B cell (primary cell): Measurements from ENCODE around the gene YRDC. TPM values are rescaled to one million over a fixed set of nuclear protein-coding genes. Genes with fewer than 3 reads are reported as not detected.

ENCODE experiments used
- ATAC-seq: fragments of 200-7000 bp; cut with Tn5 transposase; one replicate; pipeline ENCODE4 v1.10.0; 2021; ENCODE audit warnings: low read depth, mild to moderate bottlenecking, moderate number of reproducible peaks, moderate library complexity
- CTCF ChIA-PET: fragments of 350-600 bp; sonication (Branson Sonifier 250); formaldehyde crosslinking; loops from one replicate; lab custom pipeline; 2021; ENCODE audit warnings: antibody characterized with exemption, inconsistent platforms; lab: Charles Lee
- POLR2A ChIA-PET: fragments of 350-600 bp; sonication (Branson Sonifier 250); formaldehyde crosslinking; loops from one replicate; lab custom pipeline; 2021; ENCODE audit warnings: antibody characterized with exemption; lab: Charles Lee
- DNase-seq: peaks from one replicate; pipeline ENCODE4 v3.0.0; 2013
- H2AFZ ChIP-seq: 2 replicates; pipeline ENCODE4 v1.6.1; 2012; ENCODE audit warnings: mild to moderate bottlenecking, low read depth, low read length; ENCODE audit not compliant: insufficient read depth, poor library complexity, severe bottlenecking
- H3K27ac ChIP-seq, 2 donors: 1 replicate in 1 of 2; 2 replicates in 1 of 2; pipeline ENCODE4 v1.5.1; 2012 to 2013; ENCODE audit warnings: low read length in 2 of 2, mild to moderate bottlenecking in 2 of 2, moderate library complexity in 1 of 2
- H3K27me3 ChIP-seq, 4 experiments: fragments of 200-600 bp in 1 of 4; sonication (generic) in 1 of 4; replicated peaks in 1 of 4; 1 replicate in 2 of 4; 2 replicates in 2 of 4; pipeline versions ENCODE4 v1.6.1 to v1.7.0; 2013 to 2016; ENCODE audit warnings: low read length in 3 of 4, mild to moderate bottlenecking in 2 of 4, mixed read lengths in 1 of 4, moderate library complexity in 1 of 4; ENCODE audit not compliant: insufficient read depth in 4 of 4, control insufficient read depth in 3 of 4; ENCODE audit errors: control extremely low read depth in 1 of 4
- H3K36me3 ChIP-seq, 2 experiments: replicated peaks in 1 of 2; 1 replicate in 1 of 2; 2 replicates in 1 of 2; pipeline versions ENCODE4 v1.6.1 to v1.7.1; 2013; ENCODE audit warnings: low read length in 1 of 2; ENCODE audit not compliant: insufficient read depth in 2 of 2, control insufficient read depth in 1 of 2; ENCODE audit errors: control extremely low read depth in 1 of 2, extremely low read depth in 1 of 2
- H3K4me1 ChIP-seq, 2 donors: fragments of 200-600 bp in 1 of 2; sonication (generic) in 1 of 2; 1 replicate in 1 of 2; 2 replicates in 1 of 2; pipeline versions ENCODE4 v1.5.1 to v1.6.1; 2013 to 2017; ENCODE audit warnings: low read length in 2 of 2; ENCODE audit not compliant: control insufficient read depth in 2 of 2, insufficient read depth in 2 of 2
- H3K4me2 ChIP-seq: replicated peaks from 2 replicates; pipeline ENCODE3; 2012; ENCODE audit warnings: mild to moderate bottlenecking, low read depth, low read length; ENCODE audit not compliant: poor library complexity, severe bottlenecking
- H3K4me3 ChIP-seq, 5 experiments: fragments of 200-600 bp in 1 of 5; sonication (generic) in 1 of 5; 1 replicate in 3 of 5; 2 replicates in 2 of 5; pipeline versions ENCODE4 v1.5.1 to v1.7.0; 2011 to 2016; ENCODE audit warnings: low read length in 4 of 5, mild to moderate bottlenecking in 4 of 5, low read depth in 2 of 5, control low read depth in 1 of 5, moderate library complexity in 1 of 5; ENCODE audit not compliant: insufficient read depth in 1 of 5; ENCODE audit errors: control extremely low read depth in 1 of 5, extremely low read depth in 1 of 5
- H3K79me2 ChIP-seq: fragments of 200-600 bp; sonication (generic); one replicate; pipeline ENCODE4 v1.6.0; 2016; ENCODE audit warnings: low read length; ENCODE audit not compliant: control insufficient read depth, insufficient read depth
- H3K9ac ChIP-seq: fragments of 200-600 bp; sonication (generic); 2 replicates; pipeline ENCODE4 v1.6.1; 2017; ENCODE audit warnings: mild to moderate bottlenecking, low read length, moderate library complexity
- H3K9me3 ChIP-seq, 3 donors: one replicate each; pipeline versions ENCODE4 v1.6.1 to v1.7.1; 2013; ENCODE audit warnings: low read length in 2 of 3; ENCODE audit not compliant: control insufficient read depth in 2 of 3, insufficient read depth in 1 of 3; ENCODE audit errors: control extremely low read depth in 1 of 3
- H4K20me1 ChIP-seq: 2 replicates; pipeline ENCODE4 v1.6.0; 2012; ENCODE audit warnings: mild to moderate bottlenecking, low read length; ENCODE audit not compliant: insufficient read depth, control insufficient read depth, poor library complexity, severe bottlenecking
- H3K27ac Mint-ChIP-seq: one replicate; pipeline ENCODE4 v1.8.0; 2021; ENCODE audit warnings: mixed read lengths
- H3K27me3 Mint-ChIP-seq: one replicate; pipeline ENCODE4 v1.8.0; 2021; ENCODE audit warnings: mixed read lengths
- H3K4me1 Mint-ChIP-seq: one replicate; pipeline ENCODE4 v1.8.0; 2021; ENCODE audit warnings: mixed read lengths
- H3K4me3 Mint-ChIP-seq: one replicate; pipeline ENCODE4 v1.8.0; 2021; ENCODE audit warnings: mixed read lengths
- H3K9me3 Mint-ChIP-seq: one replicate; pipeline ENCODE4 v1.8.0; 2022; ENCODE audit warnings: mixed read lengths; ENCODE audit not compliant: insufficient read depth
- EZH2 ChIP-seq: IDR thresholded peaks from 2 replicates; pipeline ENCODE4 v1.6.1; 2012; ENCODE audit warnings: borderline replicate concordance, low read depth, mild to moderate bottlenecking, moderate library complexity, low read length; ENCODE audit not compliant: insufficient read depth, poor library complexity, severe bottlenecking
- WGBS: methylation state at CpG from one replicate; pipeline ENCODE4 v1.1.5; 2013; ENCODE audit warnings: missing lambda C conversion rate; ENCODE audit not compliant: insufficient coverage; 5-methylcytosine and 5-hydroxymethylcytosine counted together
- intact Hi-C: fragments of 100-400 bp; cut with micrococcal nuclease; formaldehyde crosslinking; loops from one replicate; pipeline ENCODE4 v1.10.0; 2022
- polyA plus RNA-seq: library from polyadenylated mRNA; depleted of rRNA; stranded (reverse); fragments of >200 nt; gene quantifications from 2 replicates; pipeline ENCODE4 v1.2.3, GENCODE V29; 2012
- total RNA-seq, 2 donors: library from RNA; stranded (reverse); fragments of 120-200 nt in 1 of 2; gene quantifications; 1 replicate in 1 of 2; 2 replicates in 1 of 2; pipeline versions ENCODE4 v1.2.3 to v1.2.4, GENCODE V29; 2013 to 2022
- TF ChIP-seq, protein P1 (sequence below): fragments of 200-600 bp; IDR thresholded peaks from one replicate; pipeline ENCODE4 v1.8.0; 2022; ENCODE audit warnings: antibody characterized with exemption, mild to moderate bottlenecking

The YRDC gene
- total and polyA plus RNA-seq, 2 donors (not counting 1 experiment from before 2014, with no cell fraction given) = 12.5 to 16.7 TPM

DNA sequence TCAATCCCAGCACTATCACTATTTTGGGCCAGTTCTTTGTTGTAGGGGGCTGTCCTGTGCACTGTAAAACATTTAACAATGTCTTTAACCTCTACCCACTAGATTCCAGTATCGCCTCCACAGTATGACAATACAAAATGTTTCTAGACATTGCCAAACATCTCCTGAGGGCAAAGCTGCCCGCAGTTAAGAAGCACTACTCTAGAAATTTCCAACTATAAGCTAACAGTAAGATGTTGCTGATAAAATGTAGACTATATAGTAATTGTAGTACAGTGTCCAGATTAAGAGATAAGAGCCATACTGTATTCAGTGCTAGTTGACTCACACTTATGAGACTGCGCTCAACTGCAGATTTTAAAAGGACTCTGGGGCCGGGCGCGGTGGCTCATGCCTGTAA lies 46.4 kb upstream of the YRDC start:
- H4K20me1 ChIP-seq = no peaks in the 10 kb centered on the region
- H3K4me2 ChIP-seq = no peak overlapping the region
- ATAC-seq (no peak), DNase-seq (no peak)
- H2AFZ ChIP-seq = no peak overlapping the region
- H3K79me2 ChIP-seq = peaks cover 84% of the 10 kb centered on the region
- no peak overlapping the region for H3K27ac ChIP-seq
- H3K4me3 Mint-ChIP-seq = no peak overlapping the region
- H3K9ac ChIP-seq = no peak overlapping the region
- intact Hi-C loops = no loop called here
- TF ChIP-seq EZH2 = no peak
- TF ChIP-seq, protein P1, sequence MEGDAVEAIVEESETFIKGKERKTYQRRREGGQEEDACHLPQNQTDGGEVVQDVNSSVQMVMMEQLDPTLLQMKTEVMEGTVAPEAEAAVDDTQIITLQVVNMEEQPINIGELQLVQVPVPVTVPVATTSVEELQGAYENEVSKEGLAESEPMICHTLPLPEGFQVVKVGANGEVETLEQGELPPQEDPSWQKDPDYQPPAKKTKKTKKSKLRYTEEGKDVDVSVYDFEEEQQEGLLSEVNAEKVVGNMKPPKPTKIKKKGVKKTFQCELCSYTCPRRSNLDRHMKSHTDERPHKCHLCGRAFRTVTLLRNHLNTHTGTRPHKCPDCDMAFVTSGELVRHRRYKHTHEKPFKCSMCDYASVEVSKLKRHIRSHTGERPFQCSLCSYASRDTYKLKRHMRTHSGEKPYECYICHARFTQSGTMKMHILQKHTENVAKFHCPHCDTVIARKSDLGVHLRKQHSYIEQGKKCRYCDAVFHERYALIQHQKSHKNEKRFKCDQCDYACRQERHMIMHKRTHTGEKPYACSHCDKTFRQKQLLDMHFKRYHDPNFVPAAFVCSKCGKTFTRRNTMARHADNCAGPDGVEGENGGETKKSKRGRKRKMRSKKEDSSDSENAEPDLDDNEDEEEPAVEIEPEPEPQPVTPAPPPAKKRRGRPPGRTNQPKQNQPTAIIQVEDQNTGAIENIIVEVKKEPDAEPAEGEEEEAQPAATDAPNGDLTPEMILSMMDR = no peak
- H3K4me3 ChIP-seq = no peak overlapping the region
- WGBS = 96% methylated on average over 4 of the region's 6 CpGs
- H3K27ac Mint-ChIP-seq = no peak overlapping the region
- POLR2A ChIA-PET = no interaction called here
- H3K27me3 ChIP-seq = no peaks in the 10 kb centered on the region
- H3K9me3 Mint-ChIP-seq = no peaks in the 10 kb centered on the region
- H3K36me3 ChIP-seq = peaks cover 0 to 19% of the 10 kb centered on the region in 2 experiments
- CTCF ChIA-PET = no interaction called here
- H3K27me3 Mint-ChIP-seq = no peaks in the 10 kb centered on the region
- H3K4me1 Mint-ChIP-seq = peaks cover 44% of the 10 kb centered on the region
- H3K9me3 ChIP-seq = no peaks in the 10 kb centered on the region
- H3K4me1 ChIP-seq = peaks cover 32 to 45% of the 10 kb centered on the region in 2 donors

DNA sequence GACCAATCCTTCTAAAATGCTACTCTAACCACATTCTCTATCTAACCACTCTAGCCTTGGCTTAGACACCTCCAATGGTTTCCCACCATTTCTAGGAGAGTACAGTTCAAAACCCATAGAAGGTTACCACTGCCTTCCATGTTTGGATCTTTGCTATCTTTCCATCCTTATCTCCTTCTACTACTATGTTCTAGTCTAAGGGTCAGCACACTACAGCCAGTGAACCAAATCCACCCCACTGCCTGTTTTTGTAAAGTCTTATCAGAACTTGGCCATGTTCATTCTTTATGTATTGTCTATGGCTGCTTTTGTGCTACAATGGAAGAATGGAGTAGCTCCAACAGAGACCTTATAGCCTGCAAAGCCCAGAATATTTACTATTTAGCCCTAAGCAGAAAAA lies 45.1 kb upstream of the YRDC start:
- H3K4me3 Mint-ChIP-seq = peak overlapping the region; percentile 12
- no peaks in the 10 kb centered on the region for H3K27me3 ChIP-seq
- no peak overlapping the region for H3K27ac Mint-ChIP-seq
- H3K9me3 ChIP-seq = no peaks in the 10 kb centered on the region
- ATAC-seq (no peak), DNase-seq (no peak)
- intact Hi-C loops = no loop called here
- no peaks in the 10 kb centered on the region for H4K20me1 ChIP-seq
- H3K9ac ChIP-seq = no peak overlapping the region
- H3K79me2 ChIP-seq = peaks cover 84% of the 10 kb centered on the region
- peak overlapping the region in 1 of 2 donors; percentile 77 for H3K27ac ChIP-seq
- H3K4me3 ChIP-seq = no peak overlapping the region
- no peak overlapping the region for H2AFZ ChIP-seq
- H3K4me1 Mint-ChIP-seq = peaks cover 43% of the 10 kb centered on the region
- H3K4me2 ChIP-seq = no peak overlapping the region
- TF ChIP-seq EZH2 = no peak
- TF ChIP-seq, protein P1 = no peak
- H3K4me1 ChIP-seq = peaks cover 24 to 35% of the 10 kb centered on the region in 2 donors
- no peaks in the 10 kb centered on the region for H3K9me3 Mint-ChIP-seq
- ChIA-PET CTCF (interaction anchor here (0.7 to 1.0 kb wide), 2 partner anchors 16 to 83 kb away, joined by 3 read pairs; no protein-coding TSS in a partner anchor), POLR2A (no interaction called here)
- H3K27me3 Mint-ChIP-seq = no peaks in the 10 kb centered on the region
- H3K36me3 ChIP-seq = peaks cover 0 to 19% of the 10 kb centered on the region in 2 experiments
